ENCODE results near the gene PTPRN2.
"Not testable (repeated sequence)": the region's sequence is repeated elsewhere in the genome, so short reads cannot be mapped to it uniquely, and the experiment has no call there.

PTPRN2 gene

GRCh38 chr7:157933219-157934155 lies 654.1 kb downstream of the PTPRN2 start:
- not testable (repeated sequence) for H3K27me3 ChIP-seq (ENCODE audit: control insufficient read depth, insufficient read depth, low read length); H3K4me1 ChIP-seq (ENCODE audit: control insufficient read depth, insufficient read depth, low read length); H3K4me3 ChIP-seq (ENCODE audit: low read length); H3K36me3 ChIP-seq (ENCODE audit: control insufficient read depth, insufficient read depth, low read length); H3K9ac ChIP-seq (ENCODE audit: low read length); H3K9me3 ChIP-seq (ENCODE audit: control insufficient read depth, low read length)

DNA sequence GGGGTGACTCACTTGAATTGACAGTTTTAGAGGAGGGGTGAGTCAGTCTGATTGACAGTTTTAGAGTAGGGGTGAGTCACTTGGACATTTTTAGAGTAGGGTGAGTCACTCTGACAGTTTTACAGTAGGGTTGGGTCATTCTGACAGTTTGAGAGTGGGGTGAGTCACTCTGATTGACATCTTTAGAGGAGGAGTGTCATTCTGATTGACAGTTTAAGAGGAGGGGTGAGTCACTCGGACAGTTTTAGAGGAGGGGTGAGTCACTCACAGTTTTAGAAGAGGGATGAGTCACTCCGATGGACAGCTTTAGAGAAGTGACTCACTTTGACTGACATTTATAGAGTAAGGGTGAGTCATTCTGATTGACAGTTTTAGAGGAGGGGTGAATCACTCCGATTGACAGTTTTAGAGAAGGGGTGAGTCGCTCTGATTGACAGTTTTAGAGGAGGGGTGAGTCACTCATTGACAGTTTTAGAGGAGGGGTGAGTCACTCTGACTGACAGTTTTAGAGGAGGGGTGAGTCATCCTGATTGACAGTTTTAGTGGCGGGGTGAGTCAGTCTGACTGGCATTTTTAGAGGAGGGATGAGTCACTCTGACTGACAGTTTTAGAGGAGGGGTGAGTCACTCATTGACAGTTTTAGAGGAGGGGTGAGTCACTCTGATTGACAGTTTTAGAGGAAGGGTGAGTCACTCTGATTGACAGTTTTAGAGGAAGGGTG lies 655.0 kb downstream of the PTPRN2 start:
- no peaks in the 10 kb centered on the region for H3K4me1 ChIP-seq (ENCODE audit: control insufficient read depth, insufficient read depth, low read length)
- no peak overlapping the region for H3K9ac ChIP-seq (ENCODE audit: low read length)
- H3K4me3 ChIP-seq (ENCODE audit: low read length): no peak overlapping the region
- no peaks in the 10 kb centered on the region for H3K27me3 ChIP-seq (ENCODE audit: control insufficient read depth, insufficient read depth, low read length)
- no peaks in the 10 kb centered on the region for H3K36me3 ChIP-seq (ENCODE audit: control insufficient read depth, insufficient read depth, low read length)
- H3K9me3 ChIP-seq (ENCODE audit: control insufficient read depth, low read length): no peaks in the 10 kb centered on the region

- no peaks in the 10 kb centered on the region for H3K27me3 ChIP-seq (ENCODE audit: control insufficient read depth, insufficient read depth, low read length)
- no peaks in the 10 kb centered on the region for H3K9me3 ChIP-seq (ENCODE audit: control insufficient read depth, low read length)
- H3K4me3 ChIP-seq (ENCODE audit: low read length): no peak overlapping the region
- H3K4me1 ChIP-seq (ENCODE audit: control insufficient read depth, insufficient read depth, low read length): no peaks in the 10 kb centered on the region
- no peaks in the 10 kb centered on the region for H3K36me3 ChIP-seq (ENCODE audit: control insufficient read depth, insufficient read depth, low read length)
- no peak overlapping the region for H3K9ac ChIP-seq (ENCODE audit: low read length)
Observed at GRCh38 chr7:157930926-157931466, 656.6 kb downstream of the PTPRN2 start.

- Histone ChIP-seq H3K4me3 (ENCODE audit: low read length) (no peak overlapping the region), H3K36me3 (ENCODE audit: control insufficient read depth, insufficient read depth, low read length) (no peaks in the 10 kb centered on the region), H3K27me3 (ENCODE audit: control insufficient read depth, insufficient read depth, low read length) (no peaks in the 10 kb centered on the region), H3K4me1 (ENCODE audit: control insufficient read depth, insufficient read depth, low read length) (no peaks in the 10 kb centered on the region), H3K9ac (ENCODE audit: low read length) (no peak overlapping the region), H3K9me3 (ENCODE audit: control insufficient read depth, low read length) (no peaks in the 10 kb centered on the region)
Observed at GRCh38 chr7:157930441-157930840, 657.2 kb downstream of the PTPRN2 start.

DNA sequence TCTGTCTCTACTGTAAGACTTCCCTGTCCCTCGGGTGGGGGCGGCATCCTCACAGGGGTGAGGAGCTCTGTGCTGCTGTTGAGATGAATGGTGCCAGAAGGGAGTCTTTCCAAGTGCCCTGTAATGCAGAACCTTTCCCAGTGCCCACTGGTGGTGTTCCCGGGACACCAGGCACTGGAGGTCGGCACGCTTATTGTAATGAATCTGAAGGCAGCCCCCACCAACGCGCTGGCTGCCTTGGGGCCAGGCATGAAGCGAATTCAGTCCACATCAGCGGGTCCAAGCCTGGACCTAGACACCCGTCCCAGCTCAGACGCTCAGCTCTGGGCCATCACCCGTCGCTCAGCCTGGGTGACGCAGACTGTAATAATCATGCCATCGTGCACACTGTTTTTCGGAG lies 658.0 kb downstream of the PTPRN2 start:
- no peaks in the 10 kb centered on the region for H3K27me3 ChIP-seq (ENCODE audit: control insufficient read depth, insufficient read depth, low read length)
- no peaks in the 10 kb centered on the region for H3K9me3 ChIP-seq (ENCODE audit: control insufficient read depth, low read length)
- H3K4me3 ChIP-seq (ENCODE audit: low read length): no peak overlapping the region
- no peaks in the 10 kb centered on the region for H3K4me1 ChIP-seq (ENCODE audit: control insufficient read depth, insufficient read depth, low read length)
- no peak overlapping the region for H3K9ac ChIP-seq (ENCODE audit: low read length)
- H3K36me3 ChIP-seq (ENCODE audit: control insufficient read depth, insufficient read depth, low read length): no peaks in the 10 kb centered on the region

- H3K4me3 ChIP-seq (ENCODE audit: low read length): no peak overlapping the region
- H3K4me1 ChIP-seq (ENCODE audit: control insufficient read depth, insufficient read depth, low read length): no peaks in the 10 kb centered on the region
- no peaks in the 10 kb centered on the region for H3K9me3 ChIP-seq (ENCODE audit: control insufficient read depth, low read length)
- no peaks in the 10 kb centered on the region for H3K27me3 ChIP-seq (ENCODE audit: control insufficient read depth, insufficient read depth, low read length)
- no peak overlapping the region for H3K9ac ChIP-seq (ENCODE audit: low read length)
- no peaks in the 10 kb centered on the region for H3K36me3 ChIP-seq (ENCODE audit: control insufficient read depth, insufficient read depth, low read length)
Observed at GRCh38 chr7:157928808-157929425, 658.7 kb downstream of the PTPRN2 start.

GRCh38 chr7:157928171-157928794 lies 659.3 kb downstream of the PTPRN2 start:
- Histone ChIP-seq H3K9ac (ENCODE audit: low read length) (no peak overlapping the region), H3K27me3 (ENCODE audit: control insufficient read depth, insufficient read depth, low read length) (no peaks in the 10 kb centered on the region), H3K9me3 (ENCODE audit: control insufficient read depth, low read length) (no peaks in the 10 kb centered on the region), H3K4me3 (ENCODE audit: low read length) (no peak overlapping the region), H3K36me3 (ENCODE audit: control insufficient read depth, insufficient read depth, low read length) (no peaks in the 10 kb centered on the region), H3K4me1 (ENCODE audit: control insufficient read depth, insufficient read depth, low read length) (no peaks in the 10 kb centered on the region)

DNA sequence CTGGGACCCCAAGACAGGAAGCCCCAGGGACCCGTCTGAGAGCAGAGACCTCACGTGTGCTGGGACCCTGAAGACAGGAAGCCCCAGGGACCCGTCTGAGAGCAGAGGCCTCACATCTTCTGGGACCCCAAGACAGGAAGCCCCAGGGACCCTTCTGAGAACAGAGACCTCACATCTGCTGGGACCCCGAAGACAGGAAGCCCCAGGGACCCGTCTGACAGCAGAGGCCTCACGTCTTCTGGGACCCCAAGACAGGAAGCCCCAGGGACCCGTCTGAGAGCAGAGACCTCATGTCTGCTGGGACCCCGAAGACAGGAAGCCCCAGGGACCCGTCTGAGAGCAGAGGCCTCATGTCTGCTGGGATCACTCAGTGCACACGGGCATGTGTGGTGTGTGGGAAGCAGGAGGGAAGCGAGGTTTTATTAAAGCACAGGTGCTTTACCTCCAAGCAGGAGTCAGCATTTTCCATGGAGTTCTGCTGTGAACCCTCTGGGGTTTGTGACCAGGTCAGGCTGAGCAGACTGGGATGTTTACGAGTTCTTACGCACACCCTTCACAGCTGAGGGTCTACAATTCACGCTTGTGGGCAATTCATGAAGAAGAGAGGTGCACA lies 660.2 kb downstream of the PTPRN2 start:
- no peaks in the 10 kb centered on the region for H3K4me1 ChIP-seq (ENCODE audit: control insufficient read depth, insufficient read depth, low read length)
- no peaks in the 10 kb centered on the region for H3K27me3 ChIP-seq (ENCODE audit: control insufficient read depth, insufficient read depth, low read length)
- H3K9me3 ChIP-seq (ENCODE audit: control insufficient read depth, low read length): no peaks in the 10 kb centered on the region
- H3K36me3 ChIP-seq (ENCODE audit: control insufficient read depth, insufficient read depth, low read length): no peaks in the 10 kb centered on the region
- no peak overlapping the region for H3K4me3 ChIP-seq (ENCODE audit: low read length)
- H3K9ac ChIP-seq (ENCODE audit: low read length): no peak overlapping the region

DNA sequence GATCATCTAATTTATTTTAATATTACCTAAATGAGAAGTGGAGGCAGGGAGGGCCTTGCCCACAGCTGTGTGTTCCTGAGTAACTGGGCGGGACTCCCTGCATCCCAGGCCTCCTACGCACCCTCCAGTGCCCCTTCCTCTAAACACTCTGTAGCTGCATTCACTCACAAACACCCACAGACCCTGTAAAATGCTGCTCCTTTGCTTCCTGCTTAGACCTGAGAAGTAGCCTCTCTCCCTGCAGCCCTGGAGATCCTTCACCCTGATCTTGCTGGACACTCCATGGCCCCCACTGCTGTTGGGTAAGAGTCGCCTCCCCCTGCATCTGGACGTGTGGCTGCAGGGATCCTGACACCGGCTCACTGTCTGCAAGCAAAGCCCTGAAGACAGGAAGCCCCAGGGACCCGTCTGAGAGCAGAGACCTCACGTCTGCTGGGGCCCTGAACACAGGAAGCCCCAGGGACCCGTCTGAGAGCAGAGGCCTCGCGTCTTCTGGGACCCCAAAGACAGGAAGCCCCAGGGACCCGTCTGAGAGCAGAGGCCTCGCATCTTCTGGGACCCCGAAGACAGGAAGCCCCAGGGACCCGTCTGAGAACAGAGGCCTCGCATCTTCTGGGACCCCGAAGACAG lies 661.0 kb downstream of the PTPRN2 start:
- Histone ChIP-seq H3K9ac (ENCODE audit: low read length) (no peak overlapping the region), H3K27me3 (ENCODE audit: control insufficient read depth, insufficient read depth, low read length) (no peaks in the 10 kb centered on the region), H3K36me3 (ENCODE audit: control insufficient read depth, insufficient read depth, low read length) (no peaks in the 10 kb centered on the region), H3K4me1 (ENCODE audit: control insufficient read depth, insufficient read depth, low read length) (no peaks in the 10 kb centered on the region), H3K4me3 (ENCODE audit: low read length) (no peak overlapping the region), H3K9me3 (ENCODE audit: control insufficient read depth, low read length) (no peaks in the 10 kb centered on the region)

DNA sequence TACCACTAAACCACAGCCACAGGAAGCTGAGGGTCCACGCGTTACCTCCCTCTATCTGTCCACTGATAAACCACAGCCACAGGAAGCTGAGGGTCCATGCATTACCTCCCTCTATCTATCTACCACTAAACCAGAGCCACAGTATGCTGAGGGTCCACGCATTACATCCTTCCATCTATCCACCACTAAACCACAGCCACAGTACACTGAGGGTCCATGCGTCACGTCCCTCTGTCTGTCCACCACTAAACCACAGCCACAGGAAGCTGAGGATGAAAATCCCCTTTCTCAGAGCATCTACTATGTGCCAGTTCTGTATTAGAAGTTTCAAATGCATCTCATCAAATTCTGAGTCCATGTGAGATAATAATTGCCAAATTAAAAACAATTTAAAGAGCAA lies 661.5 kb downstream of the PTPRN2 start:
- H3K36me3 ChIP-seq (ENCODE audit: control insufficient read depth, insufficient read depth, low read length): no peaks in the 10 kb centered on the region

DNA sequence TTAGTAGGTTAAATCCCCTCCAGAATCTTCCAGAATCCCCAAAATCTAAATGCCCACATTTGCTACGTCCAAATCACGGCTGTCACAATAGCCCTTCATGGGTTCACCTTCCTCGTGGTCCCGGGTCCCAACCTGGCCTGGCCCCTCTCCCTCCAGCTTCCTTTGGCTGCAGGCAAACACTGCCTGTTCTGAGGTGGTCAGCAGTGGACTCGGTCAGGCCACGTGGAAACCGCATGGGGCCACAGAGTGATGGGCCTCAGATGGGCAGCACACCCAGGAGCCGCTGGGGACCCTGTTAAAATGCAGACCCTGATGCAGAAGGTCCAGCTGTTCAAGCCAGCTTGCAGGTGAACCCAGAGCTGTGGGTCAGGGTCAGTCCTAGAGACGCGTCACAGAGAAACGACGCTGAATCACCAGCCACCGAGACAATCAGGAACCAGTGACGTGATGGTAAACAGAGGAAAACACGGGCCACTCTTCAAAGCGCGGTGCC lies 662.2 kb downstream of the PTPRN2 start:
- H3K36me3 ChIP-seq (ENCODE audit: control insufficient read depth, insufficient read depth, low read length): no peaks in the 10 kb centered on the region
- H3K9ac ChIP-seq (ENCODE audit: low read length): no peak overlapping the region
- no peaks in the 10 kb centered on the region for H3K27me3 ChIP-seq (ENCODE audit: control insufficient read depth, insufficient read depth, low read length)
- no peaks in the 10 kb centered on the region for H3K4me1 ChIP-seq (ENCODE audit: control insufficient read depth, insufficient read depth, low read length)
- no peaks in the 10 kb centered on the region for H3K9me3 ChIP-seq (ENCODE audit: control insufficient read depth, low read length)
- H3K4me3 ChIP-seq (ENCODE audit: low read length): no peak overlapping the region

More for the DNA sequence above, 661.5 kb downstream of the PTPRN2 start:
- Histone ChIP-seq H3K4me1 (ENCODE audit: control insufficient read depth, insufficient read depth, low read length) (no peaks in the 10 kb centered on the region), H3K9ac (ENCODE audit: low read length) (no peak overlapping the region), H3K4me3 (ENCODE audit: low read length) (no peak overlapping the region), H3K27me3 (ENCODE audit: control insufficient read depth, insufficient read depth, low read length) (no peaks in the 10 kb centered on the region), H3K9me3 (ENCODE audit: control insufficient read depth, low read length) (no peaks in the 10 kb centered on the region)

Measured in mucosa of stomach (tissue), 1 donor.